ENCODE data around the gene VWA2. TPM values are rescaled to one million over a fixed set of nuclear protein-coding genes. Genes with fewer than 3 reads are reported as not detected.
A peak's percentile ranks its signal among the peaks of the same experiment; 100 is the strongest.

VWA2 gene
- total and polyA plus RNA-seq, 2 donors from 2014 or later = 0.17 to 6.5 TPM

GRCh38 chr10:114256822-114257221 is 17.8 kb downstream of the VWA2 start:
- Histone ChIP-seq H3K9me3 (ENCODE audit: control insufficient read depth in 2 of 3, insufficient read depth in 1 of 3, low read length in 3 of 3) (no peaks in the 10 kb centered on the region), H3K4me3 (ENCODE audit: low read length in 3 of 3) (no peak overlapping the region), H3K36me3 (ENCODE audit: control insufficient read depth in 2 of 3, insufficient read depth in 3 of 3, low read length in 3 of 3) (no peaks in the 10 kb centered on the region), H3K27me3 (ENCODE audit: control insufficient read depth, insufficient read depth, low read length) (no peaks in the 10 kb centered on the region), H3K27ac (ENCODE audit: low read depth in 2 of 2, low read length in 2 of 2) (no peak overlapping the region), H3K4me1 (ENCODE audit: control insufficient read depth in 2 of 3, insufficient read depth in 2 of 3, low read depth in 1 of 3, low read length in 3 of 3) (no peaks in the 10 kb centered on the region), H3K9ac (ENCODE audit: low read length in 3 of 3) (no peak overlapping the region)
- FAIRE-seq (no peak), DNase-seq (no peak)
- intact Hi-C loops (cut with DNase I) = no loop called here
- no peak for TF ChIP-seq CTCF (IDR thresholded peaks at IDR 0.05; ENCODE audit: borderline replicate concordance, extremely low read depth, insufficient read depth)

GRCh38 chr10:114257498-114257897 is 18.4 kb downstream of the VWA2 start:
- FAIRE-seq (no peak), DNase-seq (no peak)
- Histone ChIP-seq H3K27me3 (ENCODE audit: control insufficient read depth, insufficient read depth, low read length) (no peaks in the 10 kb centered on the region), H3K9me3 (ENCODE audit: control insufficient read depth in 2 of 3, insufficient read depth in 1 of 3, low read length in 3 of 3) (no peaks in the 10 kb centered on the region), H3K4me1 (ENCODE audit: control insufficient read depth in 2 of 3, insufficient read depth in 2 of 3, low read depth in 1 of 3, low read length in 3 of 3) (no peaks in the 10 kb centered on the region), H3K27ac (ENCODE audit: low read depth in 2 of 2, low read length in 2 of 2) (no peak overlapping the region), H3K36me3 (ENCODE audit: control insufficient read depth in 2 of 3, insufficient read depth in 3 of 3, low read length in 3 of 3) (no peaks in the 10 kb centered on the region), H3K4me3 (ENCODE audit: low read length in 3 of 3) (no peak overlapping the region), H3K9ac (ENCODE audit: low read length in 3 of 3) (no peak overlapping the region)
- intact Hi-C loops (cut with DNase I) = no loop called here
- TF ChIP-seq CTCF (IDR thresholded peaks at IDR 0.05; ENCODE audit: borderline replicate concordance, extremely low read depth, insufficient read depth) = no peak

- no peak overlapping the region for H3K27ac ChIP-seq (ENCODE audit: low read depth in 2 of 2, low read length in 2 of 2)
Observed at GRCh38 chr10:114258274-114258840, 19.3 kb downstream of the VWA2 start.

More at GRCh38 chr10:114258274-114258840, 19.3 kb downstream of the VWA2 start:
- intact Hi-C loops (cut with DNase I) = no loop called here
- DNase-seq (peak in 1 of 5 donors; percentile 62), FAIRE-seq (no peak)
- Histone ChIP-seq H3K36me3 (ENCODE audit: control insufficient read depth in 2 of 3, insufficient read depth in 3 of 3, low read length in 3 of 3) (no peaks in the 10 kb centered on the region), H3K4me1 (ENCODE audit: control insufficient read depth in 2 of 3, insufficient read depth in 2 of 3, low read depth in 1 of 3, low read length in 3 of 3) (no peaks in the 10 kb centered on the region), H3K27me3 (ENCODE audit: control insufficient read depth, insufficient read depth, low read length) (no peaks in the 10 kb centered on the region), H3K4me3 (ENCODE audit: low read length in 3 of 3) (no peak overlapping the region), H3K9me3 (ENCODE audit: control insufficient read depth in 2 of 3, insufficient read depth in 1 of 3, low read length in 3 of 3) (no peaks in the 10 kb centered on the region), H3K9ac (ENCODE audit: low read length in 3 of 3) (no peak overlapping the region)
- no peak for TF ChIP-seq CTCF (IDR thresholded peaks at IDR 0.05; ENCODE audit: borderline replicate concordance, extremely low read depth, insufficient read depth)
